OCI-LY3 (cell line): ENCODE results near the gene COQ8A.

Experiments
- H2AFZ ChIP-seq: fragments of 200-600, 300-600 bp; shearing (Covaris generic); 2 replicates; pipeline ENCODE4 v1.6.0; 2014; ENCODE audit warnings: antibody characterized with exemption, low read depth, low read length
- H3K27ac ChIP-seq: fragments of 200-600, 300-600 bp; sonication (generic); 2 replicates; pipeline ENCODE4 v1.5.1; 2014; ENCODE audit warnings: mild to moderate bottlenecking, low read length, moderate library complexity, mixed read lengths
- H3K27me3 ChIP-seq: fragments of 200-600, 300-600 bp; sonication (generic); 2 replicates; pipeline ENCODE4 v1.6.1; 2014; ENCODE audit warnings: low read depth, low read length, mixed read lengths
- H3K36me3 ChIP-seq: fragments of 200-600, 300-600 bp; sonication (generic); replicated peaks from 2 replicates; pipeline ENCODE3; 2014; ENCODE audit warnings: low read depth, low read length, mixed read lengths
- H3K4me1 ChIP-seq: fragments of 300-600, 200-600 bp; sonication (generic); 2 replicates; pipeline ENCODE4 v1.6.1; 2014; ENCODE audit warnings: low read length, mixed read lengths
- H3K4me2 ChIP-seq: fragments of 200-600, 300-600 bp; sonication (generic); 2 replicates; pipeline ENCODE4 v1.6.1; 2014; ENCODE audit warnings: low read length, mixed read lengths
- H3K4me3 ChIP-seq: fragments of 300-600, 200-600 bp; sonication (generic); 2 replicates; pipeline ENCODE4 v1.5.1; 2014; ENCODE audit warnings: antibody characterized with exemption, mild to moderate bottlenecking, low read length, moderate library complexity
- H3K79me2 ChIP-seq: fragments of 300-600, 200-600 bp; shearing (Covaris generic); 2 replicates; pipeline ENCODE4 v1.6.1; 2014; ENCODE audit warnings: mild to moderate bottlenecking, low read length, mixed read lengths
- H3K9ac ChIP-seq: fragments of 300-600, 200-600 bp; shearing (Covaris generic); 2 replicates; pipeline ENCODE4 v1.6.0; 2014; ENCODE audit warnings: mild to moderate bottlenecking, low read length, moderate library complexity
- H3K9me3 ChIP-seq: fragments of 200-600, 300-600 bp; shearing (Covaris generic); 2 replicates; pipeline ENCODE4 v1.6.1; 2014; ENCODE audit warnings: low read length, mixed read lengths; ENCODE audit not compliant: insufficient read depth
- H4K20me1 ChIP-seq: fragments of 200-600, 300-600 bp; sonication (generic); 2 replicates; pipeline ENCODE4 v1.6.1; 2016; ENCODE audit warnings: low read length, mixed read lengths; ENCODE audit not compliant: insufficient read depth
- EZH2phosphoT487 ChIP-seq: fragments of 200-600 bp; shearing (Covaris generic); IDR thresholded peaks from 2 replicates; pipeline ENCODE4 v1.6.1; 2018; ENCODE audit warnings: antibody characterized with exemption, mixed run types, low read depth
- TF ChIP-seq, protein P1 (sequence below): fragments of 200-600, 300-600 bp; sonication (generic); IDR thresholded peaks from 2 replicates; pipeline ENCODE4 v1.5.1; 2014; ENCODE audit warnings: antibody characterized with exemption, low read length, low read depth

The COQ8A gene

DNA sequence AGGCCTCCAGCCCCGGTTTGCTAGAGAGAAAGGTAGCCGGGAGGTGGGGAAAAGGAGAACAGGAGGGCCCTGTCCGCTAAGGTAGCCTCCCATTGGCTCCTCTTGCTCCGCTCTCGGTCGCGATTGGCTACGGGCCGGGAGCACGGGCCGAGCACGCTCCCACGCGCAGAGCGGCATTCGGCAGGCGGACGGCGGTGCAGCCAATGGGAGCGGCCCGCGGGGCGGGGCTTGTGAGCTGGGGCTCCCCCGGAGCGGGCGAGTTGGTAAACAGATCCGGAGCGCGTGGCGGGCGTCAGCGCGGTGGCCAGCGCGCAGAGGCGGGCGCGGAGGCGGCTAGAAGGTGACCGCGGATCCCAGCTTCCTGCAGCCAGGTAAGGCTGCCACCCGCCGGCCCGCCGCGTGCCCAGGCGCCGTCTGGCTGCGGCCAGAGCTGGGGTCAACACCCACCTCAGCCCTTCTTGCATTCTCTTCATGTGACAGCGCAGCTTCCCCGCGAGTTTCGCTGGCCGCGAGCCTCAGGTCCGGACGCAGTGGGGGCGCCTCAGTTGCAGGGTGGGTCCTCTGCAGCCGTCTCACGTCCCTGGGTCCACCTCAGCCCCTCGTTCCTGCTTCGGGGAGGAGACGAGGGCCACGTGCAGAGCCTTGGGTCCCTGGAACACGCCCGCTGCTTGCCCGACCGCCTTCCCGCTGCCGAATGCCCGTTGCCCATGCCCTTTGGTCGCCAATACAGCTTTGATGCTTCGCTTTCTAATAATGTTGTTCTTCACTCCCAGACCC lies at the start of gene COQ8A:
TSS of gene COQ8A (plus strand) at position 266 of the 777 bp plus-strand sequence. CDS start 21,092 bp downstream, outside the sequence.
- peak within 1 kb of the TSS; percentile 90 for H3K4me2 ChIP-seq
- peak within 1 kb of the TSS; percentile 85 for H2AFZ ChIP-seq
- H4K20me1 ChIP-seq: 0 out of 2 replicates have a peak, but pooled peaks cover 5% of the 10 kb centered on the region
- no peaks in the 10 kb centered on the region for H3K27me3 ChIP-seq
- H3K9ac ChIP-seq: peak within 1 kb of the TSS; percentile 86
- H3K9me3 ChIP-seq: peaks cover 7% of the 10 kb centered on the region
- peaks cover 14% of the 10 kb centered on the region for H3K4me1 ChIP-seq
- peak within 1 kb of the TSS; percentile 91 for H3K27ac ChIP-seq
- no peak for TF ChIP-seq EZH2phosphoT487
- TF ChIP-seq, protein P1, sequence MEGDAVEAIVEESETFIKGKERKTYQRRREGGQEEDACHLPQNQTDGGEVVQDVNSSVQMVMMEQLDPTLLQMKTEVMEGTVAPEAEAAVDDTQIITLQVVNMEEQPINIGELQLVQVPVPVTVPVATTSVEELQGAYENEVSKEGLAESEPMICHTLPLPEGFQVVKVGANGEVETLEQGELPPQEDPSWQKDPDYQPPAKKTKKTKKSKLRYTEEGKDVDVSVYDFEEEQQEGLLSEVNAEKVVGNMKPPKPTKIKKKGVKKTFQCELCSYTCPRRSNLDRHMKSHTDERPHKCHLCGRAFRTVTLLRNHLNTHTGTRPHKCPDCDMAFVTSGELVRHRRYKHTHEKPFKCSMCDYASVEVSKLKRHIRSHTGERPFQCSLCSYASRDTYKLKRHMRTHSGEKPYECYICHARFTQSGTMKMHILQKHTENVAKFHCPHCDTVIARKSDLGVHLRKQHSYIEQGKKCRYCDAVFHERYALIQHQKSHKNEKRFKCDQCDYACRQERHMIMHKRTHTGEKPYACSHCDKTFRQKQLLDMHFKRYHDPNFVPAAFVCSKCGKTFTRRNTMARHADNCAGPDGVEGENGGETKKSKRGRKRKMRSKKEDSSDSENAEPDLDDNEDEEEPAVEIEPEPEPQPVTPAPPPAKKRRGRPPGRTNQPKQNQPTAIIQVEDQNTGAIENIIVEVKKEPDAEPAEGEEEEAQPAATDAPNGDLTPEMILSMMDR: no peak
- no peaks in the 10 kb centered on the region for H3K36me3 ChIP-seq
- H3K4me3 ChIP-seq: peak within 1 kb of the TSS; percentile 85
- H3K79me2 ChIP-seq: peaks cover 46% of the 10 kb centered on the region

DNA sequence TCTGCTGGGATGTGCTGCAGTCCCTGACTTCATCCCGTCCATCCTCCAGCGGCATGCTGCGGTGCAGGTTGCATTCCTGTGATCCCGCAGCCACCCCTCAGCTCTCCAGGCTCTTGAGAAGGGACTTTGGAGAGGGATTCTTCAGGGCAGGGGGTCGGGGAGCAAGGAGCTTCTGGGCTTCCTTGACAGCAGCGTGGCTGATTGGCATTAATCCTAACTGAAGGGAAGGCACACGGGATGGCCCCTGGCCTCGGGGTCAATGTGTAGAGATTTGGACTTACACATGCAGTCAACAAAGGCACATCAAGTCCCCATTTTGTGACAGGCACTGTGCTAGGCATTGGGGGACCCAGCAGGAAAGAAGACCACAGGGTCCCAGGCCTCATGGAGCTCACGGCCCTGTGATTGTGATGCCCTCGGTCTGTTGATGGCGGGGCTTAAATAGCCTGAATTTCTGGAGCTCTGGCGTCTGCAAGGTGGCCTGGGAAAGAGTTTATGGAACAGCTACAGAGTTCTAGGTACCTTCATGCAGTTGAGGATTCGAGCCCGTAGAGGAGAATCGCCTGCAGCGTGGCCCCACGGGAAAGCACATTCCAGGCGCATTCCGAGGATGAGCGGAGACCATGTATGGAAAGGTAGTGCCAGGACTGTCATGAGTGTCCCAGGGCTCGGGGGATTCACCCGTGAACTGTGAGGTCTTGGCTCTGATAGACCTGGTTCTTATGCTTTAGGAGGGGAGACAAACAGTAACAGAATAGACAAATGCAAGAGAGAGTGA lies 49.6 kb upstream of the COQ8A start:
- Histone ChIP-seq H3K9ac (no peak overlapping the region), H3K4me1 (peaks cover 4% of the 10 kb centered on the region; the same call in 1 of the 2 replicates), H4K20me1 (no peaks in the 10 kb centered on the region), H3K27me3 (no peaks in the 10 kb centered on the region), H3K4me2 (no peak overlapping the region), H2AFZ (no peak overlapping the region), H3K36me3 (no peaks in the 10 kb centered on the region), H3K27ac (no peak overlapping the region), H3K4me3 (no peak overlapping the region), H3K9me3 (no peaks in the 10 kb centered on the region), H3K79me2 (no peaks in the 10 kb centered on the region)
- TF ChIP-seq EZH2phosphoT487: no peak
- TF ChIP-seq, protein P1: no peak

DNA sequence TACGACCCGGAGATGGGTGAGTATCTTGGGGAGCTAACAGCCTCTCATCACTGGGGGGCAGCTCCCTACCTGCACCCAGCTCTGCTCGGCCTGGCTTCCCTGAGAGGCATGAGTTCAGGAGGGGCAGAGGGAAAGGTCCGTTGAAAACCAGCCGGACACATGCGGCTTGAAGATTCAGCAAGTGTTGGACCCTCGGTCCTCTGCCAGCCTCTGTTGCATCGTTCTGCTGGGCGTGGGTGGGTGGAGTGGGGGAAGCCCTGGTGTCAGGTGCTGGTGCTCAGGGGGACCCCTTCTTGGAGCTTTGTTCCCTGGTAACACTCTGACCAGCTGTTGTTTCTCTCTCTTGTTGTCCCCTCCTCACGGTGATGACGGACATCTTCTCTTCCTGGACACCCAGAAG lies 48.7 kb upstream of the COQ8A start:
- Histone ChIP-seq H3K4me1 (no peaks in the 10 kb centered on the region), H3K27ac (no peak overlapping the region), H4K20me1 (no peaks in the 10 kb centered on the region), H3K9ac (no peak overlapping the region), H3K27me3 (no peaks in the 10 kb centered on the region), H3K4me2 (no peak overlapping the region), H3K36me3 (no peaks in the 10 kb centered on the region), H3K9me3 (no peaks in the 10 kb centered on the region), H3K79me2 (no peaks in the 10 kb centered on the region), H2AFZ (no peak overlapping the region), H3K4me3 (no peak overlapping the region)
- TF ChIP-seq EZH2phosphoT487: no peak
- TF ChIP-seq, protein P1: no peak
